HG02642 (cell line): ENCODE results near the gene PRG2.
A peak's percentile ranks its signal among the peaks of the same experiment; 100 is the strongest.
"Not testable (repeated sequence)": the region's sequence is repeated elsewhere in the genome, so short reads cannot be mapped to it uniquely, and the experiment has no call there.

Source experiments
- ATAC-seq: cut with Tn5 transposase; IDR thresholded peaks from one replicate; pipeline ENCODE4 v1.9.1; 2021; ENCODE audit warnings: mild to moderate bottlenecking; ENCODE audit not compliant: unreplicated experiment, poor library complexity

Gene PRG2

DNA sequence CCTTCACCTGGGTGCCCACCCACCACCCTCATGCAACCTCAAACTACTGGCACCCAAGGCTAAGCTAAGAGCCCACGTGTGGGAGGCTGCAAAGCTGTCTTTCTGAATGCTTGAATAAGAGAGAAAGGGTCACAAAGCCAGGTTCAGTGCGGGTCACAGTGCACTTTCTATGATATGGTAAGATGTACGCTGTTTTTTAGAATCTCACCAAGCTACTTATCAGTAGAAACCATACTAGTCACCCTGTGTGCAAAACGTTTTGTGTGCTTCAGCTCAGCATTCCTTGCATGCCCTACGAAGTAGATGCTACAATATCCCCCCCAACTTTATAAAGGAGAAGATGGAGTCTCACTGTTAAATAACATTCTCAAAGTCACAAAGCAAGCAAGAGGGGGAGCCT is 37.4 kb downstream of the PRG2 start:
- ATAC-seq, result no peak

GRCh38 chr11:57349491-57350274 is 40.8 kb downstream of the PRG2 start:
- ATAC-seq, result no peak

DNA sequence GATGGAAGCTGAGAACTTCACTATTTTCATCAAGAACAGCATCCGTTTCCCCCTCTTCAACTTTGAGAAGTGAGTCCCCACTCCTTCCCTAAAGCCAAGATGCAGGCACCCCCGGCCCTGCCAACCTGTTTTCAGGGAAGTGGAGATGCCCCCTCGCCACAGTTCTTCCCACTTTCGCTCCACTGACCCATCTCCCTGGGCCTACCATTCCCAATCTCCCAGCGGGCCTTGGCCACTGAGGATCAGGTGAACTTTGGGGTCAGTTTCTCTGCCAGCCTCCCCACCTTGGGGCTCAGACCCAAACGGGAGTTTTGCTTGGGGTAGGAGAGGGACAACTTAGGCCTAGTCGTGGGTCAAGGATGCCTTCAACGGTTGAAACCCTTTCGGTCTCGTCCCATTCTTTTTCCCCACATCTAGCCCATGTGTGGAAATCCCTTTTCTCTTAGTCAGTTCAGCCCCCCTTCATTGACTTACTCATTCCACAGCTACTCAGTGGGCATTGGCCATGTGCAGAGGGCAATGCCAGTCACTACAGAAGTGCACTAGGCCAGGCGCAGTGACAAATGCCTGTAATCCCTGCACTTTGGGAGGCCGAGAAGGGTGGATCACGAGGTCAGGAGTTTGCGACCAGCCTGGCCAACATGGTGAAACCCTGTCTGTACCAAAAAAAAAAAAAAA is 41.7 kb downstream of the PRG2 start:
- no peak for ATAC-seq

- no peak for ATAC-seq
These were observed 42.4 kb downstream of the PRG2 start for GRCh38 chr11:57348052-57348451.

GRCh38 chr11:57347336-57347735 is 43.1 kb downstream of the PRG2 start:
- ATAC-seq, result no peak

- peak; percentile 77 for ATAC-seq
These were observed 44.8 kb downstream of the PRG2 start for GRCh38 chr11:57345555-57346211.

DNA sequence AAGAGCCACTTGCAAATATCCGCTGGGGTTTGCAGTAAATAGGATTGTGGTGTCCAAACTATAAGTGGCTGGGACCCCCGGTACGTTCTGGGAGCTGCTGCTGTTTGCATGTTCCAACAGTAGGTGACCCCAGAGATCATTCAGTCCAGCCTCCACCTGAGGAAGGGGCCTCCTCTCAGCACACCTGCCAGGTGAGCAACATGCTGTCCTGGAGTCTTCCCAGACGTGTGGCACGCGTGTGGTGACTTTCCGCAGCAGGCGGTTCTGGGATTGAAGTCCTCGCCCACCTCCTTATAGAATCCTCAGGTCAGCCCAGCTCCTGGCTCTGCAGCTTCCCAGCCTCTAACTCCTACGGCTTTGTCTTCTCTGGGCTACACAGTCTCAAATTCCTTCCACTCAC is 45.6 kb downstream of the PRG2 start:
- no peak for ATAC-seq

DNA sequence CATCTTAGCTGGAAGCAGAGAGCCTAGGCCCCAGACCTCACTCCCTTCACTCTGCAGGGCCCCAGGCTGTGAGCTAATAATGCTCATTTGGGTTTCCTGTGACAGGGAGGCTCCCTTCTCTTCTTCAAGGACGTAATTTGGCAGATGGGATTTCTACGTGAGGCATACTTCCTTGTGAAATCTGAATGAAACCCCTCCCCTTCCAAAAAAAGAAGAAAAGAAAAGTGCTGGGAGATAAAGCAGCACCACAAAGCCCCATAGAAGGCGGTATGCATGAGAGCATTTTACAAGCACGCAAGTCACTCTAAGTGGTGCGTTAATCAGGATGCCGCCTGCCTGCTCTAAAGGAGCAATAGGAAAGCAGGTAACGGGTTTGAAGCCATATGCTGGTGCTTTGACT is 46.6 kb downstream of the PRG2 start:
- ATAC-seq, result no peak

DNA sequence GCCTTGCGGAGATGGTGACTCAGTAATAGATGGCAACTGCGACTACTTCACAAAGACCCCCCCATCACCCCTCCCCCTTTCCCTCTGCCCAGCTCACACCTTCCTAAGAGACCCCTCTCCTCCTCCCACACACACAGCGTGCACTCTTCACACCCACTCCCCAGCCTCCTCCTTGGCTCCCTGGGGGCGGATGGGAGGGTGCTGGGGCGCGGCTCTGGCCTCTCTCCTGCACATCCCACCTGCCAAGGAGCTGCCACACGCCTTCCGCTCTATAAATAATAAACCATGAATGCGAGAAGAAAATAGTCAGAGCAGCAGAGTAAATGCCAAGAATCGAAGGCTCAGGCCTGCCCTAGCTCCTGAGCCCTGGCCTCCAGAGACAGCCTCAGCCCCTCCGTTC is 47.7 kb downstream of the PRG2 start:
- ATAC-seq, result no peak

DNA sequence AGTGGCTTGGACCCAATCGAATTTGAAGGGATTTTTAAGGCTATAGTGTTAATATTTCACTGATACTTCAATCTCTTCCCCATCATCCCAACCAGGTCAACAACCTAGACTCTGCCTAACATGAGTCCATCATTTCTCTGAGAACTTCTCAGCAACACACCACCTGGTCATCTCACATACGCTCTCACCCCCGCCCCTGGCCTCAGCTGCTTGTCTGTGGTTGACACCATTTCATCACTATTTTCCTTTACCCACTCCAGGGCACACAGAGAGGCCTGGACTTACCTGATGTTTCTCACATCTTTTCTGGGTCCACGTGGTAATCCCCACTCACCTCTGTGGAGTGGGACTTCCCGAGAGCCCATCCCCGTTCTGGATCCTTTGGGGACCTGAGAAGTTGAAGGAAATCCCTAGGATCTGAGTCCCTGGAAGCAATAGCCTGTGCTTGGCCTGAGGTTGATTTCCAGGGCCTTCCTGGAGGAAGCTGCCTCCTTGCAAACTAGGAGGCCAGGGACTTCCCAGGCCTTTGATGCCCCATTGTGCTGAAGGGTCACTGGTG is 49.1 kb downstream of the PRG2 start:
- no peak for ATAC-seq

GRCh38 chr11:57340039-57340615 is 50.3 kb downstream of the PRG2 start:
- ATAC-seq, result no peak

DNA sequence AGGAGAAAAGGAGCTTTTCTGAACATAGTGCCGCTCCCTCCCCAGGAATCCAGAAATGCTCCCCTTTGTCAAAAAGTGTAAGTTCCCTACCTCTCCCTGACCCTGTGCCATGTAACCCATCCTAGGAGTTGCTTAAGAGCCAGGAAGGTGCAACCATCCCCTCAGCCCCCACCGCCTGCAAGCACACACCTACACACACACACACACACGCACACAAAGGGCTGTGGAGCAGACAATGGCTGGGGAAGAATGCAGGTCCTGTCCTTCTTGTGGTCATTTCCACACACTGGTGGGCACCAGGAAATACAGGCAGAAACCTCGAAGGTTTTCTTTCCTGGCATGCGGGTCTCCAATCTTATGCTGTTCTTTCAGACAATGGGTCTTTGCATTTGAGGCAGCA is 51.1 kb downstream of the PRG2 start:
- no peak for ATAC-seq

- no peak for ATAC-seq
These were observed 52.3 kb downstream of the PRG2 start, which contains the start of gene P2RX3 for GRCh38 chr11:57338142-57338541. TSS of gene P2RX3 (plus strand) at chr11:57338352. CDS start at chr11:57338551, 199 bp downstream.

DNA sequence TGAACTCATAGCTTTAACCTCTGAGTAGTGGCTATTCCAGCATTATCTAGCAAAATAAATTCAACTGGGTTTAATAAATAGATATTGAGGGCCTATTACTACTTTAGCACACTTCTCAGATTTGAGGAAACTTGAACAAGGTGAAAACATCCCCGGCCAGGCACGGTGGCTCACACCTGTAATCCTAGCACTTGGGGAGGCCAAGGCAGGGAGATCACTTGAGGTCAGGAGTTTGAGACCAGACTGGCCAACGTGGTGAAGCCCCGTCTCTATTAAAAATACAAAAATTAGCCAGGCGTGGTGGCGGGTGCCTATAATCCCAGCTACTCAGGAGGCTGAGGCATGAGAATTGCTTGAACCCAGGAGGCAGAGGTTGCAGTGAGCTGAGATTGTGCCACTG is 53.6 kb downstream of the PRG2 start:
- ATAC-seq, result not testable (repeated sequence)
